Activated T-cell treated with anti-CD3 and anti-CD28 coated beads, Interleukin-2, amount 50 U/mL, for 4 hours (primary cell): Measurements from ENCODE around the gene ACOT12. TPM values are rescaled to one million over a fixed set of nuclear protein-coding genes. Genes with fewer than 3 reads are reported as not detected.

Experiments used
- ATAC-seq, 2 donors: fragments of 200-7000 bp; cut with Tn5 transposase; one replicate each; pipeline ENCODE4 v1.10.0; 2021
- DNase-seq: peaks from one replicate; pipeline ENCODE4 v3.0.0-alpha.2; 2020
- H3K27me3 Mint-ChIP-seq: one replicate; pipeline ENCODE4 v1.8.0; 2021; ENCODE audit warnings: low read depth, mixed read lengths
- H3K36me3 Mint-ChIP-seq: one replicate; pipeline ENCODE4 v1.8.0; 2022; ENCODE audit warnings: mixed read lengths; ENCODE audit not compliant: insufficient read depth
- H3K4me1 Mint-ChIP-seq: one replicate; pipeline ENCODE4 v1.8.0; 2021; ENCODE audit warnings: low read depth, mixed read lengths
- H3K4me3 Mint-ChIP-seq: one replicate; pipeline ENCODE4 v1.8.0; 2021; ENCODE audit warnings: mild to moderate bottlenecking, moderate library complexity, mixed read lengths
- H3K9me3 Mint-ChIP-seq: one replicate; pipeline ENCODE4 v1.8.0; 2021; ENCODE audit warnings: mixed read lengths
- total RNA-seq, 3 donors: library from RNA; stranded (reverse); gene quantifications; one replicate each; pipeline ENCODE4 v1.2.1, GENCODE V29; 2021

ACOT12 gene
- total RNA-seq, 3 donors from 2014 or later: not detected

- Mint-ChIP-seq H3K27me3 (peaks cover 20% of the 10 kb centered on the region), H3K4me3 (no peak overlapping the region), H3K4me1 (no peaks in the 10 kb centered on the region), H3K36me3 (no peaks in the 10 kb centered on the region), H3K9me3 (no peaks in the 10 kb centered on the region)
- ATAC-seq (no peak), DNase-seq (no peak)
Measured at GRCh38 chr5:81371354-81371876, 22.5 kb downstream of the ACOT12 start.

GRCh38 chr5:81370912-81371311 is 23.0 kb downstream of the ACOT12 start:
- Mint-ChIP-seq H3K4me3 (no peak overlapping the region), H3K9me3 (no peaks in the 10 kb centered on the region), H3K36me3 (no peaks in the 10 kb centered on the region), H3K27me3 (peaks cover 20% of the 10 kb centered on the region), H3K4me1 (no peaks in the 10 kb centered on the region)
- DNase-seq: no peak
- ATAC-seq: no peak

DNA sequence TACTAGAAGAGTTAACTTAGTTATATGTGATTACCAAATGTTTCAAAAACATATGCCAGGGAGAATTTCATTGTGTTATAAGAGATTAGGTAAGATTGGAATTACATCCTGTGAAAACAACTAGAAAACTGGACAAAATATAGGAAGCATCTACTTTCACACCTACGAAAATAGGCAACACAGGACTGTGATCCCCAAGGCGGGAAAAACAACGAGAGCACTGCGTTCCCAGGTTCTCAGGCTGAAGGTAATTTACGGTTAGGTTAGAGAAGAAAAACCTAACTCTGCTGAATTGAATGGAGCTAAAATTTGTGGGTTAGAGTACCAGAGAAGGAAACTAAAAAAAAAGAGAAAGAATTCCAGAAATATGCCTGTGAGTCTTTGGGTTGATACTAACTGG is 28.4 kb downstream of the ACOT12 start:
- Mint-ChIP-seq H3K27me3 (no peaks in the 10 kb centered on the region), H3K4me3 (no peak overlapping the region), H3K36me3 (no peaks in the 10 kb centered on the region), H3K4me1 (no peaks in the 10 kb centered on the region), H3K9me3 (no peaks in the 10 kb centered on the region)
- ATAC-seq (no peak), DNase-seq (no peak)

GRCh38 chr5:81363093-81363871 is 30.7 kb downstream of the ACOT12 start:
- Mint-ChIP-seq H3K4me1 (no peaks in the 10 kb centered on the region), H3K4me3 (no peak overlapping the region), H3K27me3 (peaks cover 2% of the 10 kb centered on the region), H3K36me3 (no peaks in the 10 kb centered on the region), H3K9me3 (no peaks in the 10 kb centered on the region)
- DNase-seq: no peak
- ATAC-seq: no peak

DNA sequence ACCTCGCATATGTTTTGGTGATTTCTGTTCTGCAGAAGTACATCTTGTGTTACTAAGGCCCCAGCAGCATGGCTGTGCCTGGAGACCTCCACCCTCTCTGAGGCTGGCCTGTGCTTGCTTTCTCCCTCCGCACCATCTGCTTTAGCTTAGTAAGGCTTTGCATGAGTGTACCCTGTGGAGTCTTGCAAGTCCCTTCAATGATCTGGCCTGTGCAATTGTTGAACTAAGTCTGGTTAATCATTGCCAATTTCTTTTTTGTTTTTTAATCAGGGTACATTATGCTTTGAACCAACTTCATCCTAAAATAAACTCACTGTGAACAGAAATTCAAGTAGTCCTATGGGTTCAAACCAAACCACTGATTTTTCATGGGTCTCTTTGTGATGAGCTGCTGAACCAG is 32.3 kb downstream of the ACOT12 start:
- H3K27me3 Mint-ChIP-seq: peaks cover 2% of the 10 kb centered on the region
- H3K4me3 Mint-ChIP-seq: no peak overlapping the region
- no peaks in the 10 kb centered on the region for H3K9me3 Mint-ChIP-seq
- no peaks in the 10 kb centered on the region for H3K36me3 Mint-ChIP-seq
- DNase-seq: no peak
- no peaks in the 10 kb centered on the region for H3K4me1 Mint-ChIP-seq
- no peak for ATAC-seq

- no peak overlapping the region for H3K4me3 Mint-ChIP-seq
- DNase-seq: no peak
- H3K27me3 Mint-ChIP-seq: peaks cover 2% of the 10 kb centered on the region
- ATAC-seq: no peak
- no peaks in the 10 kb centered on the region for H3K36me3 Mint-ChIP-seq
- H3K4me1 Mint-ChIP-seq: no peaks in the 10 kb centered on the region
- no peaks in the 10 kb centered on the region for H3K9me3 Mint-ChIP-seq
Measured at GRCh38 chr5:81360640-81361039, 33.3 kb downstream of the ACOT12 start.

- DNase-seq: no peak
- Mint-ChIP-seq H3K36me3 (no peaks in the 10 kb centered on the region), H3K27me3 (peaks cover 2% of the 10 kb centered on the region), H3K4me1 (no peaks in the 10 kb centered on the region), H3K9me3 (no peaks in the 10 kb centered on the region), H3K4me3 (no peak overlapping the region)
- ATAC-seq: no peak
Measured at GRCh38 chr5:81359881-81360280, 34.1 kb downstream of the ACOT12 start.

- Mint-ChIP-seq H3K4me1 (no peaks in the 10 kb centered on the region), H3K9me3 (no peaks in the 10 kb centered on the region), H3K4me3 (no peak overlapping the region), H3K27me3 (peaks cover 2% of the 10 kb centered on the region), H3K36me3 (no peaks in the 10 kb centered on the region)
- DNase-seq (no peak), ATAC-seq (no peak)
Measured at GRCh38 chr5:81359108-81359507, 34.8 kb downstream of the ACOT12 start.

GRCh38 chr5:81355291-81356251 is 38.4 kb downstream of the ACOT12 start:
- no peaks in the 10 kb centered on the region for H3K4me1 Mint-ChIP-seq

GRCh38 chr5:81354093-81354492 is 39.8 kb downstream of the ACOT12 start:
- Mint-ChIP-seq H3K36me3 (no peaks in the 10 kb centered on the region), H3K4me1 (no peaks in the 10 kb centered on the region), H3K9me3 (no peaks in the 10 kb centered on the region), H3K27me3 (peaks cover 2% of the 10 kb centered on the region), H3K4me3 (no peak overlapping the region)
- DNase-seq (no peak), ATAC-seq (no peak)

More at GRCh38 chr5:81355291-81356251, 38.4 kb downstream of the ACOT12 start:
- peaks cover 2% of the 10 kb centered on the region for H3K27me3 Mint-ChIP-seq
- H3K4me3 Mint-ChIP-seq: no peak overlapping the region
- no peaks in the 10 kb centered on the region for H3K9me3 Mint-ChIP-seq
- ATAC-seq: no peak
- H3K36me3 Mint-ChIP-seq: no peaks in the 10 kb centered on the region
- DNase-seq: no peak

DNA sequence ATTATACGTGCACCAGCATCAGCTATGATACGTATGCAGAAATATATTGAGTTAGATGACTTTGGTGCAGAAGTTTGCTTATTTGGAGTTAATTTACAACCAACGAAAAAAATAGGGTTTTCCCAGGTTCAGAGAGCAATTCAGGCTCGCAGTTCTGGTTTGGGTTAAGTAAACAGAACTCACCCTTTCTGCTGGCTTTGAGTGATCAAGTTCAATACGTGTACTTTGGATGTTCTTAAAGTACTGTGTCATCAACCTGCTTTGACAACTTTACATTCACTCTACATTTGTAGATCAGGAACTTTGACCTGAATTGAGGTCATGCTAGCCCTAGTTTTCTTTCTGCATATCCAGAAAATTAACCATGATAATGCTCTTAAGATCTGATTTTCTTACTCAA is 40.7 kb downstream of the ACOT12 start:
- H3K4me1 Mint-ChIP-seq: no peaks in the 10 kb centered on the region
- no peak overlapping the region for H3K4me3 Mint-ChIP-seq
- ATAC-seq (no peak), DNase-seq (no peak)
- H3K36me3 Mint-ChIP-seq: no peaks in the 10 kb centered on the region
- no peaks in the 10 kb centered on the region for H3K9me3 Mint-ChIP-seq
- no peaks in the 10 kb centered on the region for H3K27me3 Mint-ChIP-seq

DNA sequence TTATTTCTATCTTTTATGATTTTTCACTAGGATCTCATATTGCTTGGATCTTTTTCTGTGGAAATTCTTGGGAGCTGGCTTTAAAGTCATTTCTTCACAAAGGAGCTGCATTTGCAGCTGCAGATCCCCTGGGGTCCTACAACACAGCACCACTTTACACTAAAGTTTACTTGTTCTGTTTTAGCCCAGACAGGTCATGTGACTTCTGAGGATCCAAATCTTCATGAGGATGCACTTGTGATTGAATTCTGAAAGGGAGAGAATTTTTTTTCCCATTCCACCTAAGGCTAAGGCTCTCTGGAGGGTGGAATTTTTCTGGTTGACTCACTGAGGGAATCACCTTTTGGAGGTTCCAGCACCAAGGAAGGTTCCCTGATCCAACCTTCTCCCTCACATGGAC is 43.4 kb downstream of the ACOT12 start:
- DNase-seq (no peak), ATAC-seq (no peak)
- Mint-ChIP-seq H3K36me3 (no peaks in the 10 kb centered on the region), H3K4me3 (no peak overlapping the region), H3K4me1 (no peaks in the 10 kb centered on the region), H3K9me3 (no peaks in the 10 kb centered on the region), H3K27me3 (no peaks in the 10 kb centered on the region)

- no peaks in the 10 kb centered on the region for H3K9me3 Mint-ChIP-seq
- no peak for DNase-seq
- no peak for ATAC-seq
Measured at GRCh38 chr5:81349161-81349560, 44.8 kb downstream of the ACOT12 start.

DNA sequence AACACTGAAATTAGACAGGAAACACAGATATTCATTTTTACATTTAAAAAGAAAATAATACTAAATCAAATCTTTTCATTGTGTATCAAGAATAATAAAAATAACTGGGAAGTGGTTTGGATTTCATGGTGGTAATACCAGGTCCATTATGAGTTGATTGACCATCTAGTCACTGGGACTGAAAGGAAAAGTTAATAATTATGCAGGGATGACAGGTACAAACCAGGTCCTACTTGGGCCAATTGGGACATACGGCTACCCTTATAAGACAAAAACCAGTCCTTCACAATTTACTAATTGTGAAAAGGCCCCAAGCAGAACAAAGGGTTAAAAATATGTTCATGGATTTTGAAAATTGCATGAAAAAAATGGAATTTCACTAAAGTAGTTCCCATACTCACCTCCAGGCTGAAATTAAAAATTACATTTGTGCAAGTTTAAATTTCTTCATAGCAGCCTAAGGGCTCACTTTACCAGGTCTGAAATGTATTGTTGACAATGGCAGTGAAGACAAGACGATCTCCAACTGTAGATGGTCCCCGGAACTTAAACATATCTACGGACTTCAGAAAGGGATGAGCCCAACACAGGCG is 48.4 kb downstream of the ACOT12 start:
- H3K4me3 Mint-ChIP-seq: no peak overlapping the region
- no peaks in the 10 kb centered on the region for H3K4me1 Mint-ChIP-seq
- H3K9me3 Mint-ChIP-seq: no peaks in the 10 kb centered on the region
- no peaks in the 10 kb centered on the region for H3K27me3 Mint-ChIP-seq
- no peaks in the 10 kb centered on the region for H3K36me3 Mint-ChIP-seq
- ATAC-seq (no peak), DNase-seq (no peak)

More at GRCh38 chr5:81349161-81349560, 44.8 kb downstream of the ACOT12 start:
- Mint-ChIP-seq H3K36me3 (no peaks in the 10 kb centered on the region), H3K4me1 (no peaks in the 10 kb centered on the region), H3K4me3 (no peak overlapping the region), H3K27me3 (no peaks in the 10 kb centered on the region)
